Measurements from ENCODE around the gene SLC25A39.

The SLC25A39 gene

GRCh38 chr17:44311562-44312181, 13.0 kb downstream of the SLC25A39 start:
- no peak for DNase-seq

DNA sequence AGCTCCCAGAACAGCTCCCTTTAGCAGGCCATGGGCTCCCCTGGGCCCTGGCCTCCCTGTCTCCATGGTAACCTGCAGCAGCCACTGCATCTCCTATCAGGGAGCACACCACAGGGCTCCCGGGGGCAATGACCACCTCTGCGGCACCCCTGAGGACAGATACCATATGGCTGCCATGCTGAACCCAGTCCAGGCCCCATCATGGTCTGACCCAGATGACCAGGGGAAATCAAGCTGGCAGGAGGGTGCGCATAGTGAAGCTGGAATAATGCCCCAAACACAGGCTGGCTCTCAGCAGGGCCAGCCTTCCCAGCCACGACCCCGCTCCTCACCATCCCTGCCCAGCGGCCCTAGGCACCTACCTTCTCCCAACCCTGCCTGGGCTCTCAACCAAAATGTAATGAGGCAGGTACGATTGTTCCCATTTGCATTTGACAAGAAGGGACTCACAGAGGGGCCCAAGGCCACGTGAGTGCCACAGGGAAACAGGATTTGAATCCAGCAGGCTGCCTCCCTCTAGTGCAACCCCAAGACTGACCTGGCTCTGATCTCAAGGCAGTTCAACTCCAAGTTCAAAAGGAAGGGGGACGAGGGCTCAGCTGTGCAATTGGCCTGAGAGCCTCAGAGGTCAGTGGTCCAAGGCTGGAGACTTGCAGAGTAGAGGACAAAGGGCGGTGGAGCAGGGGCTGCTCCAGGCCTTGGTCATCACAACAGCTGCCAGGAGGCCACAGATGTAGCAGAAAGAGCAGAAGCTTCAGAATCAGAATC, 13.8 kb downstream of the SLC25A39 start:
- no peak for DNase-seq

DNA sequence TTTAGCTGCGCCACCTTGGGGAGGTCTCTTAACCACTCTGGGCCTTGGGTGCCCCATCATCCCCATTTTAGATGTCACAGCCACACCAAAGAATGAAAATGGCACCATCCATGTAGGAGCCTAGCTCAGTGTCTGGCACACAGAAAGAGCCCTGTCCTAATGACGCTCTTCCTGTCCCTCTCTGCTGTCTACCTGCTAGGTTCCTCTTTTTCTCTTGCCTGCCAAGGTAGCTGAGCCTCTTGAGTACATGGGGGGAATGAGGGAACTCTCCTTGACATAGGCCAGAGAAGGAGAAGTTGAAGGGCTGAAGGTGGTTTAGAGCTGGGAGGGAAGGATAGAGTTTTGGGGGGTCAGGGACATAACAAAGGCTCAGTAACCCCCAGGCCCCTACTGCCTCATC, 14.4 kb downstream of the SLC25A39 start:
- DNase-seq, result no peak

DNA sequence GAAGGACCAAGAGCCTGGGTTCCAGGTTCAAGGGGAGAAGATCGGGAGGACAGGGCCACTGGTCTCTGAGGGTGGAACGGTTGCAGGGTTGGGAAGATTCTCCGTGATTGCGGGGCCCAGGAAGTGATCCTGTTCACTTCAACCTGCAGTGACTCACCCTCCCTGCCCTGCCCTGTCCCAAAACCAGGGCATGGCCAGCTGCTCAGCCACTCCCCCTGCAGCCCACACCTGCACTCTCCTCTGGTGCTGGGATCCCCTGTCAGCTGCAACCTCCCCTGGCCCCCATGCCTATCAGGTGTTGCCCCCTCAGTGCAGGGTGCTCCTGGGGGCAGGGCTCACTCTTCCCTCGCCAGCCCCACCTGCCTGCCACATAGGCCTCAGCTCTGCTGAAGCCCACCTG, 15.2 kb downstream of the SLC25A39 start:
- DNase-seq, result no peak

GRCh38 chr17:44308865-44309264, 15.8 kb downstream of the SLC25A39 start:
- DNase-seq, result no peak

DNA sequence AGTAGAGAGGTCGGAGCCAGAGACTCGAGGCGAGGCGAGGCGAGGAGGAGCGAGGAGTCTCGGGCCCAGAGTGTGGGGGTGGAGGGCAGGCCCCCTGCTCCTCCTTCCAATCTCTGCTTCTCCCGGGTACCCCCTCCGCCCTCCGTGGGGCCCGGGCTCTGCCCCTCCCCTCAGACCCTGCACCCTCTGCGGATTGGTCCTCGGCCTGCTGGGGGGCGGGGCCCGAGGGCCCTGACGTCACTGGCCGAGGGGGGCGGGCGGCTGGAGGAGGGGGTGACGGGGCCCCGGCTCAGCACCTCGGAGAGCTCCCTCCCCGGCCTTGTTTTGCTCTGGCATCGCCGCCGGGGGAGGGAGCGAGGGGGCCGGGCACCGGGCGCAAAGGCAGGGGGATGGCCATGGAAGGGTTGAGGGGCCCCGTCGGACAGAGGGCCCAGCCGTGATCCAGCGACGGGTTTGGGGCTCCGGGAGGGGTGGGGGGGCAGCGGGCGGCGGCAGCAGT, 16.3 kb downstream of the SLC25A39 start, which contains the start of gene RUNDC3A:
RUNDC3A (plus strand) TSS at position 282 of the 499 bp plus-strand sequence. CDS start 232 bp downstream, outside the sequence.
- peak; percentile 46 for DNase-seq

DNA sequence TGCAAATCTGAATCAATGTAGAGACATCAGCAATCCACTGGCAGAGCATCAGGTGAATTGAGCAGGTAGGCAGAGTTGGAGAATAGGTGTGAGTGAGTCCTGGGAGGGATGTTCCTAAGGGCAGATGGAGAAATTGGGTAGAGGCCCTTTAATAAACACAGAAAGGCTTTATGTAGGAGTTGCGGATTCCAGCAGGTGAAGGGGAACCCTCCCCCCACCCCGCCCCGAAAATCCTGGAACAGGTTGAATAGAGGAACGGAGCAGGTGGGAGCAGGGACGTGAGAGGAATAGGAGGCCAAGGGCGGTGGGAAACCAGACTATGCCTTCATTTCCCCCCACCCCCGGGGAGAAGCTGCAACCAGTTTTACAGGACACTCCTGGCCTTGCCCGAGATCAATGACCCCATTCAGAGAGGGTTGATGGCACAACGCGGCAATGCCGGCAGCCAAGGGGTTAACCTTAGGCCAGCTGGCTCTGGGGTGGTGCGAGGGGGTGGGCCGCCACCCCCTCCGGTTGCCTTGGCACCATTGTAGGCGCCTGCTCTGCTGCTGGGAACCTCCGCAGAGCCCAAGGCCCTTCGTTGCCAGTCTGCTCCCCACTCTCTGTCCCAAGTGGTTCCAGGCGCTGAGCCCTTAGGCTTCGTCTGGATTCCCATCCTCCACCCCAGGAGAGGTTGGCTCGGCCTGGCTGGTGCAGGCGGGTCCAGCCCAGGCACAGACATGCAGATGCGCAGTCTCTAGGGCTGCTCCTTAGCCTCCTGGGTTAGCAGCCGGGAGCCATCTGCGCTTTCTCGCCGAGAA, 17.0 kb downstream of the SLC25A39 start:
- no peak for DNase-seq

- no peak for DNase-seq
Observed at GRCh38 chr17:44304651-44305050, 20.0 kb downstream of the SLC25A39 start.

DNA sequence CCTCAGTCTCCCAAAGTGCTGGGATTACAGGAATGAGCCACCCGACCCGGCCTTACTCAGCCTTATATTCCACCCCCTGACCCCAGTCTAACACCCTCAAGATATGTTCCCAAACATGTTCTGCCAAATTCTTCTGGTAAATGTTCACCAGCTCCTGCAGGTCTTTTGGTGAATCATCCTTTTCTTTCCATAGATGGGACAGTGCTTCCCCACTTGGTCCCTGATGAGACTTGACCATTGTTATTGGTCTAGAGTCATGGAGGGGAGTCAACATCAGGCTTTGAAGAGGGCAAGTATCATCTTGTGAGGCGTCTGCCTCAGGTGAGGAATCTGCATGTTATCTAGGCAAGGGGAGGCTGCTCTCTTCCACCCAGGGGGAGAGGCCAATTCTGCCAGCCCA, 26.6 kb downstream of the SLC25A39 start:
- no peak for DNase-seq

GRCh38 chr17:44293509-44294226, 31.0 kb downstream of the SLC25A39 start:
- DNase-seq, result no peak

GRCh38 chr17:44287651-44288050, 37.0 kb downstream of the SLC25A39 start:
- no peak for DNase-seq

DNA sequence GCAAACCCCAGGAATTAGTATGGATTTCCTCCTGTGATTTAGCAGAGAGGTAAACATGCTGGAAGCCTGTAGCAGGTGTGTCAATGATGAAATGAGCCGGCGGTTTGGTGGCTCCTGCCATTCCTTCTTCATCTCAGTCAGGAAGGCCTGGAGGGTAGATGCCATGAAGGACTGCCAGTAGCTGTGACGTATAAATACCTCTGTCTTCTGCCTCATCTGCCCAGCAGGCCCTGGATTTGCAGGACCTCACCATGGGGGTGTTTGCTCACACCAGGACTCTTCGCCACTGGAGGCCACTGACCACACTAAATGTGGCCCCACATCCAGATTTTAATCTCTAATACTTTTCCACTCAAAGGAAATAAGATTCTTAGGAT, 40.6 kb downstream of the SLC25A39 start:
- DNase-seq, result no peak

GRCh38 chr17:44283344-44284023, 41.1 kb downstream of the SLC25A39 start:
- no peak for DNase-seq

DNA sequence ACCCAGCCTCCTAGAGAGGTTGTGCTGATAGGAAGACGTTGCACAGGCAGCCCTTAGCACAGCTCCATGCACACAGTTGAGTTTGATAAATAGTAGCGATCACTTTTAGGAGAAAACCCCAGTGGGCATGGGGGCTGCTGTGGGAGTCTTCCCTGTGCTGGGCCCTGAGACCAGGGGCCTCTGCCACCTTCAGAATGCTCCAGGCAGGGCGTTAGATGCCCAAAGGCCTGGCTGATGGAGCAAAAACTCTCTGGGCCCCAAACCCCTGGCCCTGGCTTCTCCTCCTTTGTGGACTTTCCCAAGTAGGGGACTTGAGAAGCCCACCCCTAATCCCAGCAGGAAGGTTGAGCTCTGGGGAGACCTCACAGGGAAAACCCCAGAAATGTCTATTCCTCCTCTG, 42.4 kb downstream of the SLC25A39 start:
- no peak for DNase-seq

- DNase-seq, result no peak
Observed at GRCh38 chr17:44281570-44281969, 43.1 kb downstream of the SLC25A39 start.

GRCh38 chr17:44280392-44280937, 44.2 kb downstream of the SLC25A39 start:
- DNase-seq, result no peak

GRCh38 chr17:44279666-44280391, 44.8 kb downstream of the SLC25A39 start:
- no peak for DNase-seq

- no peak for DNase-seq
Observed at GRCh38 chr17:44279346-44279665, 45.3 kb downstream of the SLC25A39 start.

DNA sequence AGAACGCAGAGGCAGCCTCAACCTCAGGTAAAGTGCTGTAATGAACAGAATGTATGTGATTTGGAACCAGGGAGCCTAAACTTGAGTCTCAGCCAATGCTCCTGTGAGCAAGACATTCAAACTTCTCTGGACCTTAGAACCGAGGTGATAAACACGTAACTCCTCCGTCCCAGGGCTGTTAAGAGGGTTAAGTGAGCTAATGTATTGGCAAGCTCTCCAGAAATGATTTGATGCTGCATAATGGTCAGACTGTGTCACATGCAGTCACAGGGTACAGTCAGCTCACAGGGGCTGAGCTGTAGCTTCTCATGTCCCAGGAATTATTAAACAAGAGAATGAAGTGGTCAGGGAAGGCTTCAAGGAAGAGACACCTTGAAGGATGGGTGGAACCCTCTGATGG, 46.6 kb downstream of the SLC25A39 start:
- DNase-seq, result no peak

DNA sequence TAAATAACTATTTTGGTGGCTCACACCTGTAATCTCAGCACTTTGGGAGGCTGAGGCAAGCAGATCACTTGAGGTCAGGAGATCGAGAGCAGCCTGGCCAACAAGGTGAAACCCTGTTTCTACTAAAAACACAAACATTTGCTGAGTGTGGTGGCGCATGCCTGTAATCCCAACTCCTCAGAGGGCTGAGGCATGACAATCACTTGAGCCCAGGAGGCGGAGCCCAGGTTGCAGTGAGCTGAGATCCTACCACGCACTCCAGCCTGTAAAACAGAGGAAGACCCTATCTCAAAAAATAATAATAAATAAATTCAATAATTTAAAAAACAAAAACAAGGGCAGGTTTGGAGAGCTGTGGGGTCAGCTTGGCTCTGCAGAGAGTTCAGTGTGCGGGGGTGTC, 51.0 kb downstream of the SLC25A39 start:
- DNase-seq, result no peak

GRCh38 chr17:44272954-44273353, 51.7 kb downstream of the SLC25A39 start:
- DNase-seq, result no peak
